HG03342 (cell line): ENCODE measurements around the gene GLIS1.
"Not testable (repeated sequence)": the region's sequence is repeated elsewhere in the genome, so short reads cannot be mapped to it uniquely, and the experiment has no call there.

Experiments used
- ATAC-seq: cut with Tn5 transposase; IDR thresholded peaks from one replicate; pipeline ENCODE4 v1.9.1; 2021; ENCODE audit warnings: mild to moderate bottlenecking, moderate library complexity; ENCODE audit not compliant: unreplicated experiment

The GLIS1 gene

DNA sequence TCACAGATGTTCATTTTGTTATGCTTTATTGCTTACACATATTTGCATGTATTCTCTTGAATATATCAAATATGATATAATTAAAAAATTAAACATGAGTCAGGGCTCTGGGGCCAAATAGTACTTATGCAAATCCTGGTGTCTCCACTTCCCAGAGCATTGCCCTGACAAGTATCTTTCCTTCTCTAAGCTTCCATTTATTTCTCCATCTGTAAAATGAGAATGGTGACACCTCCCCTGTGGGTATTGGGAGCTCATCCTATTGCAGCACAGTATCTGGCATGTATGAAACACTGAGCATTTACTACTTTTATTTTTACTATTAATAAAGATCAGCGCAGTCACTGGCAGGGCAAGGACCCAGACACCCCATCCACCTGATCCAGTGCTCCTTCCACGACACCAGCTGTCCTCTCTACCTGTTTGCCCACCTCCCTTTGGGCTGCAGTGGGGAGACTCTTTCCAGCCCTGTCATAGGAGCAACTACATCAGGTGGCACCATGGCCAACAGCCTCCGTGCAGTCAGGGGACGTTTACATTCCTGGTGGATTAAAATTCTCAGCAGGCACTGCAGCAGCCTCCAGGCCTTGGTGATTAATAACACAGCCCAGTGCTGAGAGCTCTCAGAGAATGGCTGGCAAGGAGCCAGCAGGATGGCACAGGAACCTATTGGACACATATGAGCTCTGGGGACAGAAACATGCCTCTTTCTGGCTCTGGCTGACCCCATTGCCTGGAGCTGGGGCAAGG is 166.7 kb downstream of the GLIS1 start:
- ATAC-seq, result no peak

DNA sequence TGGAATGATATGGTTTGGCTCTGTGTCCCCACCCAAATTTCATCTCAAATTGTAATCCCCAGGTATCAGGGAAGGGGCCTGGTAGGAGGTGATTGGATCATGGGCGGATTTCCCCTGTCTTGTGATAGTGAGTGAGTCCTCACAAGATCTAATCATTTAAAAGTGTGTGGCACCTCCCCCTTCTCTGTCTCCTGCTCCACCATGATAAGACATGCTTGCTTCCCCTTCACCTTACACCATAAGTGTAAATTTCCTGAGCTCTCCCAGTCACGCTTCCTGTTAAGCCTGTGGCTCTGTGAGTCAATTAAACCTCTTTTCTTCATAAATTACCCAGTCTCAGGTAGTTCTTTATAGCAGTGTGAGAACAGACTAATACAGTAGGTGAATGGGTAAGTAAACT is 170.4 kb downstream of the GLIS1 start:
- no peak for ATAC-seq

DNA sequence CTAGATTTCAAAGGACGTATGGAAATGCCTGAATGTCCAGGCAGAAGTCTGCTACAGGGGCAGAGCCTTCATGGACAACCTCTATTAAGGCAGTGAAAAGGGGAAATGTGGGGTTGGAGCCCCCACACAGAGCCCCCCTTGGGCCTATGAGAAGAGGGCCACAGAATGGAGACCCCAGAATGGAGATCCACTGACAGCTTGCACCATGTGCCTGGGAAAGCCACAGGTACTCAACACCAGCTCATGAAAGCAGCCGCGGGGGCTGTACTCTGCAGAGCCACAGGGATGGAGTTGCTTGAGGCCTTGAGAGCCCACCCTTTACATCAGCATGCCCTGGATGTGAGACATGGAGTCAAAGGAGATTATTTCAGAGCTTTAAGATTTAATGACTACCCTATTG is 171.1 kb downstream of the GLIS1 start:
- no peak for ATAC-seq

DNA sequence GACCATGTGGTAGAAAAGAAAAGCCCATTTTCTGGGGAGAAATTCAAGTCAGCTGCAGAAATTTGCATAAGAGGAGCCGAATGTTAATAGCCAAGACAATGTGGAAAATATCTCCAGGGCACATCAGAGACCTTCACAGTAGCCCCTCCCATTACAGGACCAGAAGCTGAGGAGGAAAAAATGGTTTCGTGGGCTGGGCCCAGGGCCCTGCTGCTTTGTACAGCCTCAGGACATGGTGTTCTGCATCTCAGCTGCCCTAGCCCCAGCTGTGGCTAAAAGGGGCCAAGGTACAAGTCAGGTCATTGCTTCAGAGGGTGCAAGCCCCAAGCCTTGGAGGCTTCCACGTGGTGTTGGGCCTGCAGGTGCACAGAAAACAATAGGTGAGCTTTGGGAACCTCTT is 171.5 kb downstream of the GLIS1 start:
- ATAC-seq, result no peak

- ATAC-seq, result no peak
These were observed 175.4 kb downstream of the GLIS1 start for GRCh38 chr1:53563611-53564010.

DNA sequence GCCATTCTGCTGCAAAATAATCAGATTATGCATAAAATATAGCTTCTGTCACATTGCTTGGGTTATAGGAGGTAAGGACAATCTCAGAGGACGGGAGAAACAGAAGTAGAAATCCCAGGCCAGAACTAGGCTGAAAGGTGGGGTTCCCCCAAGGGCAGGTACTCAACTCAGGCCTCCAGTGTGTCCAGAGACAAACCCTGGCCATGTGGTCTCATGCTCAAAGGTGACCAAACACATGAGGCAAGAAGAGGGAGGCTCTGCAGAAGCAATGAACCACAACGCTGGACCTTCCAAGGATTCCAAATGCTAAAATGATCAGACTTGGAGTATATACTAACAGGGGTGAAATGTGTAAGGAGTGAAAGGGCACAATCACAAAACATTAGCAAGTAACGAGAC is 176.0 kb downstream of the GLIS1 start:
- no peak for ATAC-seq

DNA sequence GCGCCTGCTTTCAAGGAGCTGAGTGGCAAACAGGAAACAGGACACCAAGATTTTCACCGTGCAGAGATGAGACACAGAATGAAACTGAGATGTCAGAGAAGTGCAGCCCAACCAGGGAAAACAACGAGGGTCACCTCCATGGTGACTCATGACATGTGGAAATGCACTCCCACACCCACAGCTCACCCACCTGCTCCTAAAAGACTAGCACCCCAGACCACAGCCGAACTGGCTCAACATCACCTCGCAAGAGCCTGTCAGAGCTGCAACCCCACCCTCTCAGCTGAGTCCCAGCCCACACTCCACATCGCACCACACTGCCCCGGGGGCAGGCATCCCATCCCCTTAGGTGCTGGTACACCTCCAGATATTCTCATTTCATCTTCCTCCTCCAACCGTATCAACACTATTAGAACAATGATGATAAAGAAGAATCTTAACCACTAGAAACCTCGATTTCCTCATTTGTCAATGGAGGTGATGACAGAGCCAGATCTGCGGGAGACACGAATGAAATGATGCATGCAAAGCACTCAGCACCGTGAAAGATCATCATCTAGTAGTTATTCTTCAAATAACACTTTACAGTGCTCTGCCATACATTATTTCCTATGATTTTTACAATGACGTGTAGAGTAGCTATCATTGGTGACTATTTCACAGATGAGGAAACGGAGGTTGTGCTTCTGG is 176.5 kb downstream of the GLIS1 start:
- ATAC-seq, result no peak

- ATAC-seq, result no peak
These were observed 177.4 kb downstream of the GLIS1 start for GRCh38 chr1:53561503-53562105.

DNA sequence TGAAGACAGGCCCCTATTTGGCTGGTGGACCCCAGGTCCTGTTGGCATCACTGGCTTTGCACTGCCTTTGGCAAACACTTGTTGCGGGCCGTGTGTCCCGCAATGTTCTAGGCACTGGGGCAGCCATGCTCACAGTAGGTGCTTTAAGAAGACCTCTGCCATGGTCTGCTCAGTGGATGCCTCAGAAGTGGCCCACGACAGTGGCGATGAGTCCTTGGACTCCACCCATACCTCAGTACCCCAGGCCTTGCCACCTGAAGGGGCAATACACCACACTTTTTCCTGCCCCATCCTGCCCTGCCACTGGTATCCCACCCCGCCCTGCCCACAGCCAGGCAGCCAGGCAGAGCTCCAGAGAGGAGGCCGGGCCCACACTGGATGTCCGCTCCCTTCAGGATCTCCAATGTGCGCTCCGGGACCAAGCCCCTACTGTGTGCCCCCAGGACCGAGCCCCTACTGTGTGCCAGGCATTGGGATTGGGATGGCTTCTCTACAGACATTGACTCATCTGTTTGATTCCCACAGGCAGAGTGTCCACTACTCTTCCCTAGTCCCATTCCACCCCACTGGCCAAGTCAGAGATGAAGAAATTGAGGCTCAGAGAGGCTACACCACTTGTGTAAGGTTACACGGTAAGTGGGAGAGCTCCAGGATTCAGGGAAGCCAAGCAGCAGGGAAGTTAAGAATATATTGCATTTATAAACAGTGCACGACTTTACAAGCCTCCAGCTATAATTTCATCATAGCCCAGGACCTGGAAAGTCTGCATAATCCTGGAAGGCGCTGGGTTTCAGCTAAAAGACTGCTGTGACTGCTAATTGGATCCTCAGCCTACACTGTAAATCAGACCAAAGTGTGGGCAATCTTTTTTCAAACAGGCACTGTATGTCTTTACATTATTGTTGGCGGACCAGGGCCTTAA is 178.1 kb downstream of the GLIS1 start:
- ATAC-seq, result no peak

GRCh38 chr1:53559854-53560580 is 178.9 kb downstream of the GLIS1 start:
- no peak for ATAC-seq

DNA sequence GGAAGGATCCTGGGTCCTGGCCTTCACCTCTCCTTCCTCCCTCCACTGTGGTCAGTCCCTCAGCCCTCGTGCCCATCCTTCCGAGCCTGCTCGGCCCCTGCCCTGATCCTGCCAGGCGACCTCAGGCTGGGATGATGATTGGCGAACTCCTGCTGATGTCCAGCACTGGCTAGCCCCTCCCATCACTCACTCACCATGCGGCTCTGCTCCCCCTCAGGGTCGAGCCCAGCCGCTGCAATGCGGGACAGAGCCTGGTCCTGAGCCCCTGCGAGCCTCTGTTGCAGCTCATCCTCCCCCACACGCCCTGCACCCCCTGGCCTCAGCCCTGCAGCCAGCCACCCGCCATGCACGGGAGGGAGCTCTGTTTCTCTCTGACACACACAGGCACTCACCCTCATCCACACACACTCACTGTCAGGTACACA is 179.6 kb downstream of the GLIS1 start:
- ATAC-seq, result no peak

GRCh38 chr1:53558739-53559315 is 180.1 kb downstream of the GLIS1 start:
- no peak for ATAC-seq

DNA sequence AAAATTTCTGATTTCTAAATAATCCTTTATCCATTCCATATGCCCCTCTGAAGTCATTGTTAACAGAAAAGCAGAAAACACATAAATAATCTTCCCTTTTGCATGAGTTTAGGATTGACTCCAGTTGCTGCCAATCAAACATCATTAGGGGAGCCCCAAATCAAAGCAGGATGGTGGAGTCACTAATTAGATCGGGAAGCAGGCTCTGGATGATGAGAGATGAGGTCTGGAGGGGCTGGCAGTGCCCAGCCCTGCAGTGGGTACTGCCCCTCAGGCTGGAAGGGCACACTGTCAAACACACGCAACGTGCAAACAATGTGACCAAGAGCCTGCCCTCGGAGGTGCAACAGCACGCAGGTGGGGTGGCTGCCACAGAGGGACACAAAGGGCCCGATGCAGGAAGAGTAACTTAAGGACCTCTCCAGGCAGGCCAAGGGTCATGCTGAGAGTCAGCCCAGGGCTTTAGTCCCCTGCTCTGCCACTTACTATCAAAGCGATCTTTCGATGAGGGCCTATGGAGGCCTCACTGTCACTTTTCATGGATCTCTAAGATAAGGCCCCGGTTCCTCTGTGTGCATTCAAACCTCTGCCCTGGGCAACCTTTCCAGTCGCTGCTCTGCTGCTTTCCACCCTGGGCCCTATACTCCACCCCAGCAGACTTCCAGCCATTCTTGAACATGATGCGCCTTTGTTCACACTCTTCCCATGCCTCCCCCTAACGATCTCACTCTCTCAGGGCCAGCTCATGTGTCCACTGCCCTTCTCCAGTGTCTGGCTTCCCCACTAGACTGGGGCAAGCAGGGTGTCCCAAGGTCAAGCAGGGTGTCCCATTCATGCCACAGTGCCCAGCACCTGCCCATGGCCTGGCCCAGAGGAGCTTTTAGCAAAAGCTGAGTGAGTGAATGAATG is 180.9 kb downstream of the GLIS1 start:
- no peak for ATAC-seq

GRCh38 chr1:53557369-53557768 is 181.6 kb downstream of the GLIS1 start:
- no peak for ATAC-seq

- ATAC-seq, result no peak
These were observed 182.2 kb downstream of the GLIS1 start for GRCh38 chr1:53556657-53557227.

DNA sequence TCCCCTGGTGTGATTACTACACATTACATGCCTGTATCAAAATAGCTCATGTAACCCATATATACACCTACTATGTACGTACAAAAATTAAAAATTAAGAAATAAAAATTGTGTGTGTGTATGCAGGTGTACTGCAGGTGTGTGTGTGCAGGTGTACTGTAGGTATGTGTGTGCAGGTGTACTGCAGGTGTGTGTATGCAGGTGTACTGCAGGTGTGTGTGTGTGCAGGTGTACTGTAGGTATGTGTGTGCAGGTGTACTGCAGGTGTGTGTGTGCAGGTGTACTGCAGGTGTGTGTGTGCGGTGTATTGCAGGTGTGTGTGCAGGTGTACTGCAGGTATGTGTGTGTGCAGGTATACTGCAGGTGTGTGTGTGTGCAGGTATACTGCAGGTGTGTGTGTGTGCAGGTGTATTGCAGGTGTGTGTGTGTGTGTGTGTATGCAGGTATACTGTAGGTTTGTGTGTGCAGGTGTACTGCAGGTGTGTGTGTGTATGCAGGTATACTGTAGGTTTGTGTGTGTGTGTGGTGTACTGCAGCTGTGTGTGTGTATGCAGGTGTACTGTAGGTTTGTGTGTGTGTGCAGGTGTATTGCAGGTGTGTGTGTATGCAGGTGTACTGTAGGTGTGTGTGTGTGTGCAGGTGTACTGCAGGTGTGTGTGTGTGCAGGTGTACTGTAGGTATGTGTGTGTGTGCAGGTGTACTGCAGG is 183.2 kb downstream of the GLIS1 start:
- not testable (repeated sequence) for ATAC-seq

DNA sequence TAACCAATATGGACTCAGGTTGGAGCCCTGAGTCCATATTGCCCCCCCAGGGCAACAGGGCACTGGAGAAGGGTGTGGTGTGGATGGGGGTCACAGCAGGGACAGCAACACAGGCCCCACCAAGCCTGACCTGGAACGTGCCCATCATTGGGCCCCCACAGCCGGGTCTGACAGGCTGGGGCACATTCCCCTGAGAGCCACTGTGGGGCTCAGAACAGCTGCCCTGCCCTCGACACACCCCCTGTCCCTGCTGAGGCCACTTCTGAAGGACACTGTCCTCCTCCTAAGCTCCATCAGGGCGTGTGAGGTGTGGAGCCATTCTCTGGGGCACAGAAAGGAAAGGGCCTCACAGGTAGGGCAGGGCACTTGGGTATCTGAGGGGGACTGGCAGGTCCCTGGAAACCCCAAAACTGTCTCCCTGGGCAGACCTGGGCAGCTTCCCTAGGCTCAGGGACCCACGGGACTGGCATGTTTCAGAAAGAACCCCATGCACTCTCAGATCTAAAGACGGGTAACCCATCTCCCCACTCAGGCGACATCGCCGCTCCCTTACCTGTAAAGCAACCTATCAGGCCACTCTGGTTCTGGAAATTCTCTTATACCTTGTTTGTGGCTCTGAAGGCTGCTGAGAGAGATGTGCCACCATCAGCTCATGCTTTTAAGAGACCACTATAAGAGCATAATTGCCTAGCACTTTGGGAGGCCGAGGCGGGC is 184.2 kb downstream of the GLIS1 start:
- ATAC-seq, result no peak
